IgD-negative memory B cell (primary cell): Measurements from ENCODE around the gene THOC3. TPM values are rescaled to one million over a fixed set of nuclear protein-coding genes. Genes with fewer than 3 reads are reported as not detected.
"Not testable (repeated sequence)": the region's sequence is repeated elsewhere in the genome, so short reads cannot be mapped to it uniquely, and the experiment has no call there.

ENCODE experiments used
- H3K27ac Mint-ChIP-seq, 3 donors: one replicate each; pipeline ENCODE4 v1.8.0; 2020 to 2022; ENCODE audit warnings: mild to moderate bottlenecking in 3 of 3, mixed read lengths in 3 of 3, moderate library complexity in 1 of 3
- H3K27me3 Mint-ChIP-seq: one replicate; pipeline ENCODE4 v1.8.0; 2021; ENCODE audit warnings: mixed read lengths
- H3K36me3 Mint-ChIP-seq: one replicate; pipeline ENCODE4 v1.8.0; 2020; ENCODE audit warnings: mild to moderate bottlenecking, mixed read lengths
- H3K4me1 Mint-ChIP-seq, 3 donors: one replicate each; pipeline ENCODE4 v1.8.0; 2020 to 2022; ENCODE audit warnings: mixed read lengths in 3 of 3, mild to moderate bottlenecking in 1 of 3
- H3K4me3 Mint-ChIP-seq, 4 donors: one replicate each; pipeline ENCODE4 v1.8.0; 2020 to 2022; ENCODE audit warnings: mild to moderate bottlenecking in 4 of 4, mixed read lengths in 4 of 4, moderate library complexity in 3 of 4
- H3K9me3 Mint-ChIP-seq, 3 donors: one replicate each; pipeline ENCODE4 v1.8.0; 2020 to 2021; ENCODE audit warnings: mixed read lengths in 3 of 3, mild to moderate bottlenecking in 1 of 3
- polyA plus RNA-seq: library from polyadenylated mRNA; unstranded; fragments of 300-500 nt; fragmentation: Illumina TruSeq; gene quantifications from one replicate; pipeline ENCODE4 v1.2.3, GENCODE V29; 2021

Gene THOC3
- polyA plus RNA-seq, 1 donor from 2014 or later: 58.0 TPM

DNA sequence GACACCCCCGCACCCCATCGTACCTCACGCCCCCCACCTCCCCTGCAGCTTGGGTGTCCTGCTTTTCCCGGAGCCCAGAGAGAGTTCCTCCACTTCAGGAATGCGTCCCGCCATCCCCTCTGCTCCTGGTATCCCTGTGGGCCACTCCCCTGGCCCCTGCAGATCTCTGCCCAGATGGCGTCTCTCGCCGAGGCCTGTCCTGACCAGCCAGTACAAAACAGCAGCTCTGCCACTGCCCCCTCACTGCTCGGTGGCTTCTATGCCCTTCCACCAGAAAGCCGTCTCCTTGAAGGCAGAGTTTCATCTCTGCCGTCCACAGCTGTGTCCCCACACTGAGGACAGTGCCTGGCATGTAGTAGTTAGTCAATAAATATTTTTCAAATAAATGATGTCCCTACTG, 58.0 kb downstream of the THOC3 start:
- H3K36me3 Mint-ChIP-seq, H3K4me1 Mint-ChIP-seq, H3K27me3 Mint-ChIP-seq, H3K4me3 Mint-ChIP-seq, H3K27ac Mint-ChIP-seq, H3K9me3 Mint-ChIP-seq: not testable (repeated sequence)

Other genes starting within 250 kb of the THOC3 start
- not detected for gene CPLX2, start 96.7 kb downstream of the THOC3 start, polyA plus RNA-seq